K562 (cell line): ENCODE measurements around the gene FAM50A. TPM values are rescaled to one million over a fixed set of nuclear protein-coding genes. Genes with fewer than 3 reads are reported as not detected.

Experiments used
- ATAC-seq: fragments of 200-7000 bp; cut with Tn5 transposase; 3 replicates; pipeline ENCODE4 v1.9.1; 2020; ENCODE audit warnings: moderate library complexity
- BruUV-seq: library from RNA; stranded (reverse); fragments of 400-500 nt; replicated peaks from 2 replicates; lab custom pipeline; 2021; lab: Mats Ljungman, UMichigan
- CTCF ChIA-PET: fragments of 300-600 bp; formaldehyde crosslinking; extraction: SDS; loops from one replicate; lab custom pipeline; 2021; ENCODE audit warnings: low intra/inter-chr PET ratio; lab: Yijun Ruan, JAX
- POLR2A ChIA-PET: fragments of 300-600, 350-650 bp; sonication (Branson Sonifier 250); formaldehyde crosslinking; extraction: SDS; loops from one replicate; lab custom pipeline; 2021; ENCODE audit warnings: antibody characterized with exemption, inconsistent platforms; lab: Yijun Ruan, JAX
- DNase-seq, 4 experiments: peaks; one replicate each; pipeline versions ENCODE4 v3.0.0 to v3.0.0-alpha.2; 2011 to 2018; ENCODE audit warnings: low spot score in 3 of 4, mixed read lengths in 3 of 4; ENCODE audit errors: extremely low read depth in 1 of 4
- FAIRE-seq: peaks from 2 replicates; lab custom pipeline; 2011; peaks lifted over from hg19 to GRCh38; lab: Jason Lieb, UNC
- H2AFZ ChIP-seq: 2 replicates; pipeline ENCODE4 v1.6.0; 2011; ENCODE audit warnings: low read depth, low read length, control low read depth, inconsistent platforms
- H3K27ac ChIP-seq: fragments of 200-600 bp; 3 replicates; pipeline ENCODE4 v1.8.0; 2011; ENCODE audit warnings: low read depth, mild to moderate bottlenecking, control low read depth, inconsistent platforms, low read length, moderate library complexity, mixed read lengths; ENCODE audit errors: extremely low read depth
- H3K27me3 ChIP-seq, 2 experiments: fragments of 300-600 bp in 1 of 2; 2 replicates in 1 of 2; 3 replicates in 1 of 2; pipeline versions ENCODE4 v1.6.0 to v1.8.0; 2011; ENCODE audit warnings: inconsistent platforms in 2 of 2, low read length in 2 of 2, mild to moderate bottlenecking in 1 of 2, mixed read lengths in 1 of 2, moderate library complexity in 1 of 2; ENCODE audit not compliant: control insufficient read depth in 2 of 2, insufficient read depth in 2 of 2
- H3K36me3 ChIP-seq: fragments of 300-600 bp; 3 replicates; pipeline ENCODE4 v1.8.0; 2011; ENCODE audit warnings: mild to moderate bottlenecking, low read length, inconsistent platforms; ENCODE audit not compliant: control insufficient read depth, insufficient read depth
- H3K4me1 ChIP-seq, 2 experiments: fragments of 200-600 bp in 1 of 2; replicated peaks in 1 of 2; 2 replicates in 1 of 2; 3 replicates in 1 of 2; pipeline versions ENCODE4 v1.5.1 to v1.8.0; 2011; ENCODE audit warnings: inconsistent platforms in 2 of 2, low read length in 2 of 2, mild to moderate bottlenecking in 1 of 2, mixed read lengths in 1 of 2, moderate library complexity in 1 of 2; ENCODE audit not compliant: control insufficient read depth in 2 of 2, insufficient read depth in 2 of 2
- H3K4me2 ChIP-seq: 2 replicates; pipeline ENCODE4 v1.6.1; 2011; ENCODE audit warnings: low read length, control low read depth, inconsistent platforms, mixed read lengths; ENCODE audit not compliant: insufficient read depth
- H3K4me3 ChIP-seq: fragments of 200-600 bp; sonication (generic), shearing (Covaris generic); 2 replicates; pipeline ENCODE4 v1.5.1; 2016; ENCODE audit warnings: control low read depth, inconsistent platforms
- H3K79me2 ChIP-seq: fragments of 200-600 bp; 3 replicates; pipeline ENCODE4 v1.8.0; 2011; ENCODE audit warnings: low read length, inconsistent platforms; ENCODE audit not compliant: control insufficient read depth, insufficient read depth
- H3K9ac ChIP-seq, 2 experiments: 2 replicates each; pipeline versions ENCODE4 v1.6.0 to v1.6.1; 2011; ENCODE audit warnings: low read depth in 2 of 2, low read length in 2 of 2, control low read depth in 1 of 2, inconsistent platforms in 1 of 2, mild to moderate bottlenecking in 1 of 2, mixed read lengths in 1 of 2; ENCODE audit not compliant: insufficient read depth in 1 of 2
- H3K9me1 ChIP-seq: one replicate; pipeline ENCODE4 v1.6.0; 2011; ENCODE audit warnings: inconsistent platforms, mild to moderate bottlenecking, low read length, moderate library complexity; ENCODE audit not compliant: control insufficient read depth, insufficient read depth
- H3K9me3 ChIP-seq: replicated peaks from 2 replicates; pipeline ENCODE4 v1.5.1; 2011; ENCODE audit warnings: low read depth, low read length, inconsistent platforms; ENCODE audit not compliant: control insufficient read depth, insufficient read depth
- H4K20me1 ChIP-seq: replicated peaks from 2 replicates; pipeline ENCODE4 v1.6.1; 2011; ENCODE audit warnings: low read length, inconsistent platforms, mixed read lengths; ENCODE audit not compliant: control insufficient read depth, insufficient read depth
- FIP1L1 ChIP-seq: fragments of 200-400 bp; formaldehyde crosslinking; IDR thresholded peaks from 2 replicates; pipeline ENCODE4 v1.6.1; 2018; ENCODE audit warnings: mild to moderate bottlenecking, low read depth, low read length; ENCODE audit not compliant: poor library complexity, severe bottlenecking
- FOXM1 ChIP-seq, 2 experiments: fragments of 450-650 bp in 1 of 2; sonication (generic) in 1 of 2; formaldehyde crosslinking in 1 of 2; IDR thresholded peaks; 2 replicates each; pipeline versions ENCODE4 v1.6.1 to v1.9.0; 2017 to 2022; ENCODE audit warnings: low read depth in 2 of 2, mild to moderate bottlenecking in 2 of 2, missing genetic modification reagents in 1 of 2, moderate library complexity in 1 of 2
- MTA2 ChIP-seq: fragments of 450-650 bp; IDR thresholded peaks from 2 replicates; pipeline ENCODE4 v1.6.1; 2016; ENCODE audit warnings: low read depth
- POLR2G ChIP-seq: fragments of 200-400 bp; formaldehyde crosslinking; IDR thresholded peaks from 2 replicates; pipeline ENCODE4 v1.6.1; 2017; ENCODE audit warnings: low read depth, mild to moderate bottlenecking, antibody characterized with exemption, low read length, moderate library complexity
- TCF7 ChIP-seq: sonication (generic); IDR thresholded peaks from 2 replicates; pipeline ENCODE4 v1.6.1; 2016; ENCODE audit warnings: antibody characterized with exemption, borderline replicate concordance
- WGBS: fragments of 100-300 bp; shearing (Covaris generic); methylation state at CpG from one replicate; pipeline ENCODE4 v1.1.6; 2016; ENCODE audit warnings: low coverage, mixed read lengths; ENCODE audit not compliant: insufficient coverage; ENCODE audit errors: missing lambda C conversion rate; 5-methylcytosine and 5-hydroxymethylcytosine counted together
- in situ Hi-C: fragments of 300-500 bp; cut with MboI; formaldehyde crosslinking; loops from 4 replicates; pipeline ENCODE4 v1.15.0; 2018; ENCODE audit warnings: inconsistent platforms, mixed read lengths
- intact Hi-C: fragments of 100-400 bp; cut with micrococcal nuclease; formaldehyde crosslinking; loops from 2 replicates; pipeline ENCODE4 v1.14.2; 2022
- polyA plus RNA-seq, 8 experiments: library from polyadenylated mRNA; depleted of rRNA in 4 of 8; stranded (reverse) in 5 of 8; unstranded in 3 of 8; fragments of >200 nt; fragmentation: Nextera tagmentation in 2 of 8; fragmentation: Illumina TruSeq in 1 of 8; extraction: Ambion mirVana in 2 of 8; extraction: Trizol in 1 of 8; gene quantifications; 2 replicates each; pipeline versions ENCODE4 v1.2.1 to v1.2.3, GENCODE V29; 2011 to 2014; ENCODE audit warnings: inconsistent platforms in 1 of 8, missing spikeins in 1 of 8
- total RNA-seq, 7 experiments: library from RNA; depleted of rRNA in 6 of 7; stranded (reverse); fragments of >200 nt in 6 of 7; fragmentation: Illumina TruSeq in 2 of 7; extraction: Trizol in 2 of 7; gene quantifications; 2 replicates each; pipeline versions ENCODE4 v1.2.1 to v1.2.3, GENCODE V29; 2011 to 2021; ENCODE audit warnings: low replicate concordance in 1 of 7
- TF ChIP-seq, protein P1 (sequence below): fragments of 250-450 bp; sonication (Bioruptor Pico); IDR thresholded peaks from 2 replicates; pipeline ENCODE4 v1.8.0; 2021; ENCODE audit warnings: moderate library complexity, mild to moderate bottlenecking, inconsistent platforms
- TF ChIP-seq, protein P2 (sequence below): sonication (generic); formaldehyde crosslinking; IDR thresholded peaks from 2 replicates; pipeline ENCODE4 v1.8.0; 2022; ENCODE audit warnings: missing genetic modification reagents, mild to moderate bottlenecking, borderline replicate concordance
- TF ChIP-seq, protein P3 (sequence below): IDR thresholded peaks from 2 replicates; pipeline ENCODE4 v1.6.1; 2011; ENCODE audit not compliant: insufficient read length; ENCODE audit errors: extremely low read depth

FAM50A gene
- total and polyA plus RNA-seq, 9 of the 15 experiments (the other 6 are each of a cell fraction or from before 2014, with no cell fraction given) = 4.4 to 114 (median 67.3) TPM

DNA sequence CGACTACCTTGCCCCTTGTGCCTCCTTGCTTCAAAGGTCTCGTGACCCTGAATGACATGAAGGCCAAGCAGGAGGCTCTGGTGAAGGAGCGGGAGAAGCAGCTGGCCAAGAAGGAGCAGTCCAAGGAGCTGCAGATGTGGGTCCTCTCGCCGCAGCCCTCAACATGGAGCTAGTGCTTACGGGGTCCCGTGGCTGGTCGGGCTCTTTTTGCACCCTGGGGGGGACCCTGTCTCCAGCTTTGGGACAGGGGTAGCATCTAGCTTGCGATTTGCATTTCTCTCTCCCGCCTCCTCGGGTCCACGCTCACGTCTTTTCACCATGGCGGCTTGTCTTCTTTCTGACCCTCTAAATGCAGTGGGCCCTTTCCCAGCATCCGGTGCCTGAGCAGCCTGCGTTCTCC lies 1.8 kb downstream of the FAM50A start:
- Histone ChIP-seq H3K27ac (no peak overlapping the region), H3K4me3 (no peak overlapping the region), H3K27me3 (no peaks in the 10 kb centered on the region), H2AFZ (no peak overlapping the region), H3K79me2 (peaks cover 18% of the 10 kb centered on the region), H3K4me2 (no peak overlapping the region), H3K36me3 (peaks cover 66% of the 10 kb centered on the region; the same call in 2 of the 3 replicates), H4K20me1 (no peaks in the 10 kb centered on the region), H3K9me1 (no peaks in the 10 kb centered on the region), H3K9me3 (no peaks in the 10 kb centered on the region), H3K9ac (peak overlapping the region in 1 of 2 experiments; percentile 97; a peak in 2 of 4 replicates), H3K4me1 (peaks cover 9 to 37% of the 10 kb centered on the region in 2 experiments; a peak in 4 of 5 replicates)
- ATAC-seq = no peak
- no peak for TF ChIP-seq MTA2
- TF ChIP-seq FOXM1 (IDR thresholded peaks at IDR 0.05; ENCODE audit: low read depth) = no peak
- no peak for TF ChIP-seq FOXM1 (CRISPR knock-in tag; IDR thresholded peaks at IDR 0.05; ENCODE audit: low read depth)
- no peak for TF ChIP-seq TCF7
- TF ChIP-seq, protein P1, sequence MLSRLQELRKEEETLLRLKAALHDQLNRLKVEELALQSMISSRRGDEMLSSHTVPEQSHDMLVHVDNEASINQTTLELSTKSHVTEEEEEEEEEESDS (CRISPR knock-in tag) = no peak
- ChIA-PET CTCF (no interaction called here), POLR2A (interaction anchor here (0.6 to 1.7 kb wide), 4 partner anchors 10 to 43 kb away, joined by 3 to 10 read pairs (median 3); partner anchors contain the start of gene PLXNA3)
- intact Hi-C loops (no loop called here), in situ Hi-C loops (no loop called here)
- FAIRE-seq = no peak
- WGBS = 100% methylated on average over 8 of the region's 16 CpGs
- BruUV-seq = no TSS peak
- DNase-seq = no peak

- CTCF ChIA-PET = no interaction called here
Observed at GRCh38 chrX:154446430-154446829, 2.5 kb downstream of the FAM50A start.

More at GRCh38 chrX:154446430-154446829, 2.5 kb downstream of the FAM50A start:
- TF ChIP-seq FIP1L1 = no peak
- 0 out of 2 replicates have a peak, but pooled peaks have one; percentile 28 for TF ChIP-seq POLR2G
- TF ChIP-seq, protein P2, sequence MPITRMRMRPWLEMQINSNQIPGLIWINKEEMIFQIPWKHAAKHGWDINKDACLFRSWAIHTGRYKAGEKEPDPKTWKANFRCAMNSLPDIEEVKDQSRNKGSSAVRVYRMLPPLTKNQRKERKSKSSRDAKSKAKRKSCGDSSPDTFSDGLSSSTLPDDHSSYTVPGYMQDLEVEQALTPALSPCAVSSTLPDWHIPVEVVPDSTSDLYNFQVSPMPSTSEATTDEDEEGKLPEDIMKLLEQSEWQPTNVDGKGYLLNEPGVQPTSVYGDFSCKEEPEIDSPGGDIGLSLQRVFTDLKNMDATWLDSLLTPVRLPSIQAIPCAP (CRISPR knock-in tag) = no peak
- TF ChIP-seq, protein P3, sequence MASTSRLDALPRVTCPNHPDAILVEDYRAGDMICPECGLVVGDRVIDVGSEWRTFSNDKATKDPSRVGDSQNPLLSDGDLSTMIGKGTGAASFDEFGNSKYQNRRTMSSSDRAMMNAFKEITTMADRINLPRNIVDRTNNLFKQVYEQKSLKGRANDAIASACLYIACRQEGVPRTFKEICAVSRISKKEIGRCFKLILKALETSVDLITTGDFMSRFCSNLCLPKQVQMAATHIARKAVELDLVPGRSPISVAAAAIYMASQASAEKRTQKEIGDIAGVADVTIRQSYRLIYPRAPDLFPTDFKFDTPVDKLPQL = no peak
- H3K4me2 ChIP-seq = no peak overlapping the region
- H3K9me1 ChIP-seq = no peaks in the 10 kb centered on the region
- POLR2A ChIA-PET = interaction anchor here (0.8 to 1.2 kb wide), 2 partner anchors 9 to 47 kb away, joined by 3 read pairs; no protein-coding TSS in a partner anchor
- in situ Hi-C loops (no loop called here), intact Hi-C loops (no loop called here)
- WGBS = 100% methylated on average over 3 of the region's 12 CpGs
- no peak overlapping the region for H3K4me3 ChIP-seq
- no peak overlapping the region for H2AFZ ChIP-seq
- no peaks in the 10 kb centered on the region for H3K9me3 ChIP-seq
- peaks cover 67% of the 10 kb centered on the region; the same call in 2 of the 3 replicates for H3K36me3 ChIP-seq
- H3K9ac ChIP-seq = no peak overlapping the region
- H3K27me3 ChIP-seq = no peaks in the 10 kb centered on the region
- no TSS peak for BruUV-seq
- ATAC-seq (no peak), DNase-seq (no peak), FAIRE-seq (no peak)
- H3K4me1 ChIP-seq = peaks cover 9 to 42% of the 10 kb centered on the region in 2 experiments; a peak in 4 of 5 replicates
- H3K79me2 ChIP-seq = peaks cover 18% of the 10 kb centered on the region
- no peak overlapping the region for H3K27ac ChIP-seq
- H4K20me1 ChIP-seq = no peaks in the 10 kb centered on the region
